Measurements from ENCODE around the gene C19orf73.
"Not testable (repeated sequence)": the region's sequence is repeated elsewhere in the genome, so short reads cannot be mapped to it uniquely, and the experiment has no call there.

C19orf73 gene

GRCh38 chr19:49149652-49150105 lies 30.7 kb upstream of the C19orf73 start:
- no CpG with 5 or more reads among the region's 23 CpGs for WGBS (ENCODE audit: extremely low coverage, insufficient coverage, insufficient read length)
- no peak overlapping the region for H3K23ac ChIP-seq (ENCODE audit: low read length)
- peak overlapping the region; percentile 12 for H3K14ac ChIP-seq (ENCODE audit: low read length)
- peak overlapping the region; percentile 26 for H2BK120ac ChIP-seq (ENCODE audit: insufficient read depth, low read length, poor library complexity)
- H3K27ac ChIP-seq (ENCODE audit: low read depth, low read length): peak overlapping the region; percentile 6
- H2BK5ac ChIP-seq (ENCODE audit: low read depth, low read length, poor library complexity): no peak overlapping the region
- H3K36me3 ChIP-seq (ENCODE audit: control insufficient read depth in 1 of 2, insufficient read depth in 2 of 2, low read length in 2 of 2): no peaks in the 10 kb centered on the region
- H3K4me1 ChIP-seq (ENCODE audit: control insufficient read depth in 1 of 2, insufficient read depth in 2 of 2, low read length in 2 of 2): peaks cover 6 to 28% of the 10 kb centered on the region in 2 experiments
- peak overlapping the region; percentile 39 for H4K8ac ChIP-seq (ENCODE audit: low read depth, low read length)
- H3K9me3 ChIP-seq (ENCODE audit: insufficient read depth, low read depth, low read length): peaks cover 12% of the 10 kb centered on the region
- peak overlapping the region; percentile 78 for H3K4me2 ChIP-seq (ENCODE audit: low read length)
- H4K91ac ChIP-seq (ENCODE audit: low read depth, low read length): peak overlapping the region; percentile 29
- H3K9ac ChIP-seq (ENCODE audit: low read length): peak overlapping the region; percentile 17
- peak; percentile 40 to 71 for DNase-seq
- peaks cover 2% of the 10 kb centered on the region for H3K79me2 ChIP-seq (ENCODE audit: control insufficient read depth, insufficient read depth, low read length, poor library complexity)
- no peak overlapping the region for H4K12ac ChIP-seq (ENCODE audit: low read depth, low read length)
- H3K4me3 ChIP-seq (ENCODE audit: low read depth, low read length): peak overlapping the region; percentile 74
- H3K18ac ChIP-seq (ENCODE audit: low read length): peak overlapping the region; percentile 21
- no peak overlapping the region for H2BK12ac ChIP-seq (ENCODE audit: low read length)
- H3K27me3 ChIP-seq (ENCODE audit: insufficient read depth, low read length): no peaks in the 10 kb centered on the region
- H2AFZ ChIP-seq (ENCODE audit: insufficient read depth, low read length, poor library complexity): peak overlapping the region; percentile 82
- peaks cover 14% of the 10 kb centered on the region for H3K79me1 ChIP-seq (ENCODE audit: low read length)
- no peak overlapping the region for H2AK5ac ChIP-seq (ENCODE audit: low read length)
- H3K4ac ChIP-seq (ENCODE audit: low read depth, low read length): no peak overlapping the region

- peak; percentile 94 to 96 for DNase-seq
- Histone ChIP-seq H3K18ac (ENCODE audit: low read length) (peak overlapping the region; percentile 35), H2BK120ac (ENCODE audit: insufficient read depth, low read length, poor library complexity) (peak overlapping the region; percentile 26), H3K27me3 (ENCODE audit: insufficient read depth, low read length) (no peaks in the 10 kb centered on the region), H3K4me1 (ENCODE audit: control insufficient read depth in 1 of 2, insufficient read depth in 2 of 2, low read length in 2 of 2) (peaks cover 6 to 28% of the 10 kb centered on the region in 2 experiments), H3K79me2 (ENCODE audit: control insufficient read depth, insufficient read depth, low read length, poor library complexity) (peaks cover 2% of the 10 kb centered on the region), H3K36me3 (ENCODE audit: control insufficient read depth in 1 of 2, insufficient read depth in 2 of 2, low read length in 2 of 2) (no peaks in the 10 kb centered on the region), H4K8ac (ENCODE audit: low read depth, low read length) (peak overlapping the region; percentile 51), H4K91ac (ENCODE audit: low read depth, low read length) (peak overlapping the region; percentile 30), H2BK5ac (ENCODE audit: low read depth, low read length, poor library complexity) (no peak overlapping the region), H3K4ac (ENCODE audit: low read depth, low read length) (no peak overlapping the region), H3K23ac (ENCODE audit: low read length) (no peak overlapping the region), H3K27ac (ENCODE audit: low read depth, low read length) (peak overlapping the region; percentile 6), H3K4me3 (ENCODE audit: low read depth, low read length) (peak overlapping the region; percentile 74), H4K12ac (ENCODE audit: low read depth, low read length) (no peak overlapping the region), H2BK12ac (ENCODE audit: low read length) (no peak overlapping the region), H2AK5ac (ENCODE audit: low read length) (no peak overlapping the region), H2AFZ (ENCODE audit: insufficient read depth, low read length, poor library complexity) (peak overlapping the region; percentile 53), H3K9me3 (ENCODE audit: insufficient read depth, low read depth, low read length) (peaks cover 10% of the 10 kb centered on the region), H3K4me2 (ENCODE audit: low read length) (peak overlapping the region; percentile 78), H3K14ac (ENCODE audit: low read length) (no peak overlapping the region), H3K79me1 (ENCODE audit: low read length) (peaks cover 14% of the 10 kb centered on the region), H3K9ac (ENCODE audit: low read length) (no peak overlapping the region)
- WGBS (ENCODE audit: extremely low coverage, insufficient coverage, insufficient read length): no CpG with 5 or more reads among the region's 49 CpGs
Observed at GRCh38 chr19:49148784-49149651, 30.1 kb upstream of the C19orf73 start.

- H4K12ac ChIP-seq (ENCODE audit: low read depth, low read length): no peak overlapping the region
- no peak overlapping the region for H2BK12ac ChIP-seq (ENCODE audit: low read length)
- peak overlapping the region; percentile 63 for H3K4me2 ChIP-seq (ENCODE audit: low read length)
- no peak overlapping the region for H4K91ac ChIP-seq (ENCODE audit: low read depth, low read length)
- no CpG with 5 or more reads among the region's 11 CpGs for WGBS (ENCODE audit: extremely low coverage, insufficient coverage, insufficient read length)
- no peak overlapping the region for H3K4me3 ChIP-seq (ENCODE audit: low read depth, low read length)
- DNase-seq: no peak
- H2AK5ac ChIP-seq (ENCODE audit: low read length): no peak overlapping the region
- no peak overlapping the region for H3K18ac ChIP-seq (ENCODE audit: low read length)
- H2BK5ac ChIP-seq (ENCODE audit: low read depth, low read length, poor library complexity): no peak overlapping the region
- H3K79me2 ChIP-seq (ENCODE audit: control insufficient read depth, insufficient read depth, low read length, poor library complexity): peaks cover 2% of the 10 kb centered on the region
- no peak overlapping the region for H3K4ac ChIP-seq (ENCODE audit: low read depth, low read length)
- no peak overlapping the region for H3K23ac ChIP-seq (ENCODE audit: low read length)
- H3K79me1 ChIP-seq (ENCODE audit: low read length): peaks cover 14% of the 10 kb centered on the region
- peaks cover 8% of the 10 kb centered on the region for H3K9me3 ChIP-seq (ENCODE audit: insufficient read depth, low read depth, low read length)
- H2AFZ ChIP-seq (ENCODE audit: insufficient read depth, low read length, poor library complexity): no peak overlapping the region
- no peak overlapping the region for H3K27ac ChIP-seq (ENCODE audit: low read depth, low read length)
- no peak overlapping the region for H3K9ac ChIP-seq (ENCODE audit: low read length)
- H2BK120ac ChIP-seq (ENCODE audit: insufficient read depth, low read length, poor library complexity): no peak overlapping the region
- no peaks in the 10 kb centered on the region for H3K36me3 ChIP-seq (ENCODE audit: control insufficient read depth in 1 of 2, insufficient read depth in 2 of 2, low read length in 2 of 2)
- H4K8ac ChIP-seq (ENCODE audit: low read depth, low read length): peak overlapping the region; percentile 33
- H3K4me1 ChIP-seq (ENCODE audit: control insufficient read depth in 1 of 2, insufficient read depth in 2 of 2, low read length in 2 of 2): peaks cover 6 to 28% of the 10 kb centered on the region in 2 experiments
- no peak overlapping the region for H3K14ac ChIP-seq (ENCODE audit: low read length)
- no peaks in the 10 kb centered on the region for H3K27me3 ChIP-seq (ENCODE audit: insufficient read depth, low read length)
Observed at GRCh38 chr19:49148044-49148682, 29.2 kb upstream of the C19orf73 start.

- not testable (repeated sequence) for DNase-seq; H2BK120ac ChIP-seq (ENCODE audit: insufficient read depth, low read length, poor library complexity); H4K8ac ChIP-seq (ENCODE audit: low read depth, low read length); H3K9me3 ChIP-seq (ENCODE audit: insufficient read depth, low read depth, low read length); H4K12ac ChIP-seq (ENCODE audit: low read depth, low read length); H3K4me3 ChIP-seq (ENCODE audit: low read depth, low read length); H2BK5ac ChIP-seq (ENCODE audit: low read depth, low read length, poor library complexity); H2AK5ac ChIP-seq (ENCODE audit: low read length); H3K18ac ChIP-seq (ENCODE audit: low read length); H3K14ac ChIP-seq (ENCODE audit: low read length); H2BK12ac ChIP-seq (ENCODE audit: low read length); H3K23ac ChIP-seq (ENCODE audit: low read length); H3K36me3 ChIP-seq (ENCODE audit: control insufficient read depth in 1 of 2, insufficient read depth in 2 of 2, low read length in 2 of 2); H2AFZ ChIP-seq (ENCODE audit: insufficient read depth, low read length, poor library complexity); H4K91ac ChIP-seq (ENCODE audit: low read depth, low read length); H3K9ac ChIP-seq (ENCODE audit: low read length); H3K27me3 ChIP-seq (ENCODE audit: insufficient read depth, low read length); H3K4ac ChIP-seq (ENCODE audit: low read depth, low read length); H3K27ac ChIP-seq (ENCODE audit: low read depth, low read length); H3K79me2 ChIP-seq (ENCODE audit: control insufficient read depth, insufficient read depth, low read length, poor library complexity)
- Histone ChIP-seq H3K4me2 (ENCODE audit: low read length) (peak overlapping the region; percentile 58), H3K79me1 (ENCODE audit: low read length) (peaks cover 14% of the 10 kb centered on the region), H3K4me1 (ENCODE audit: control insufficient read depth in 1 of 2, insufficient read depth in 2 of 2, low read length in 2 of 2) (peaks cover 6 to 29% of the 10 kb centered on the region in 2 experiments)
- WGBS (ENCODE audit: extremely low coverage, insufficient coverage, insufficient read length): no CpG with 5 or more reads among the region's 7 CpGs
Observed at GRCh38 chr19:49146408-49146770, 27.4 kb upstream of the C19orf73 start.
